ENCODE data around the gene PRKCG. TPM values are rescaled to one million over a fixed set of nuclear protein-coding genes. Genes with fewer than 3 reads are reported as not detected.

Gene PRKCG
- total RNA-seq, 2 experiments from 2014 or later = not detected

DNA sequence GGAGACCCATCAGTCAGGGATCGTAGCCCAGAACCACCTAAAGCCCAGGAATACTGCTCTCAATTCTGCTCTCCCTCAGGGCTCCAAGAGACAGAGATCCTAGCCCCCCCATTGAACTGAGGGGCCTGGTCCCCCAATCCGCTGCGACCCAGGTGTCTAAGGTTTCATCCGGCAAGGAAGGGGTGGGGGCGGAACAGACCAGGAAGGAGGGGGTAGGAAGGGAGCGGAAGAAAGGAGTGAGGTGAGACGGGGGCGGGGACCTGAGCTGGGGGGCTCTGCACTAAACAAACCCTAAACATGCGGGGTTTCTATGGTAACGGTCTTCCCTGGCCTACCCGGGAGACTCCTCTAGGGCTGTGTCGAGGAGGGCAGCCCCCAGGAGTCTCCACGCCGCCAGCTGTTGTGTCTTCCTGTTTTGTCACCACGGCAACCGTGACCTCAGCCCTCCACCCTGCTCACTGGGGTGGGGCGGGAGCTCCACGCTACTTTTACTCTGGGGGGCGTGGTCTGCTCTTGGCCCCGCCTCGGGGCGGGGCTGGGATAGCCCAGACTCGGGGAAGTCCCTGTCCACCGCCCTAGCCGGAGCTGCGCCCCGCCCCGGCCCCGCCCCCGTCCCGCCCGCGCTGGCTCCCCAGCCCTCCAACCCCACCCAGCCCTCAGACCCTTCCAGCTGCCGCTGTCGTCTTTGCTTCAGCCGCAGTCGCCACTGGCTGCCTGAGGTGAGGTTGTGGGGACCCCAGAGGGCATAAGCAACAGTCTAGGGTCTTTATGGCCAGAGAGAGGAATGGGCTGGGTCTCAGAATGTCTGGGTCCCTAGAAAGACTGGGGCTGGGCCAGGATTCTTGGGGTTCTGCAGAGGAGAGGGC is 14.5 kb upstream of the PRKCG start, which contains the start of gene MYADM:
Gene MYADM (plus strand): TSS at position 659 of the 866 bp plus-strand sequence. CDS start 5,647 bp downstream, outside the sequence.
- Histone ChIP-seq H3K27ac (ENCODE audit: low read depth, low read length, poor library complexity, severe bottlenecking) (no peak within 1 kb of the TSS), H3K4me2 (ENCODE audit: low read length) (peak within 1 kb of the TSS; percentile 79), H3K36me3 (ENCODE audit: insufficient read depth, low read length) (no peaks in the 10 kb centered on the region), H4K20me1 (ENCODE audit: insufficient read depth, low read length) (no peaks in the 10 kb centered on the region), H3K9me3 (ENCODE audit: low read length) (no peaks in the 10 kb centered on the region), H3K4me3 (ENCODE audit: low read depth, low read length, poor library complexity, severe bottlenecking) (peak within 1 kb of the TSS; percentile 66), H3K9me2 (ENCODE audit: insufficient read depth, low read length) (no peaks in the 10 kb centered on the region), H3K79me2 (ENCODE audit: insufficient read depth, low read depth, low read length) (no peaks in the 10 kb centered on the region), H3K4me1 (ENCODE audit: insufficient read depth, low read length, poor library complexity, severe bottlenecking) (peaks cover 22% of the 10 kb centered on the region), H2AFZ (ENCODE audit: low read length) (peak within 1 kb of the TSS; percentile 86)
- ChIA-PET POLR2A (no interaction called here), CTCF (ENCODE audit: unreplicated experiment) (no interaction called here)
- DNase-seq (ENCODE audit: low spot score) = peak; percentile 97
- TF ChIP-seq, protein P1, sequence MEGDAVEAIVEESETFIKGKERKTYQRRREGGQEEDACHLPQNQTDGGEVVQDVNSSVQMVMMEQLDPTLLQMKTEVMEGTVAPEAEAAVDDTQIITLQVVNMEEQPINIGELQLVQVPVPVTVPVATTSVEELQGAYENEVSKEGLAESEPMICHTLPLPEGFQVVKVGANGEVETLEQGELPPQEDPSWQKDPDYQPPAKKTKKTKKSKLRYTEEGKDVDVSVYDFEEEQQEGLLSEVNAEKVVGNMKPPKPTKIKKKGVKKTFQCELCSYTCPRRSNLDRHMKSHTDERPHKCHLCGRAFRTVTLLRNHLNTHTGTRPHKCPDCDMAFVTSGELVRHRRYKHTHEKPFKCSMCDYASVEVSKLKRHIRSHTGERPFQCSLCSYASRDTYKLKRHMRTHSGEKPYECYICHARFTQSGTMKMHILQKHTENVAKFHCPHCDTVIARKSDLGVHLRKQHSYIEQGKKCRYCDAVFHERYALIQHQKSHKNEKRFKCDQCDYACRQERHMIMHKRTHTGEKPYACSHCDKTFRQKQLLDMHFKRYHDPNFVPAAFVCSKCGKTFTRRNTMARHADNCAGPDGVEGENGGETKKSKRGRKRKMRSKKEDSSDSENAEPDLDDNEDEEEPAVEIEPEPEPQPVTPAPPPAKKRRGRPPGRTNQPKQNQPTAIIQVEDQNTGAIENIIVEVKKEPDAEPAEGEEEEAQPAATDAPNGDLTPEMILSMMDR (conservative IDR thresholded peaks at IDR 0.05; ENCODE audit: low read length) = no peak
- TF ChIP-seq EZH2phosphoT487 (IDR thresholded peaks at IDR 0.05; ENCODE audit: borderline replicate concordance, low read depth, low read length) = no peak
- intact Hi-C loops (cut with micrococcal nuclease; ENCODE audit: unreplicated experiment) = no loop called here
- no TSS peak for BruUV-seq (replicated peaks)

DNA sequence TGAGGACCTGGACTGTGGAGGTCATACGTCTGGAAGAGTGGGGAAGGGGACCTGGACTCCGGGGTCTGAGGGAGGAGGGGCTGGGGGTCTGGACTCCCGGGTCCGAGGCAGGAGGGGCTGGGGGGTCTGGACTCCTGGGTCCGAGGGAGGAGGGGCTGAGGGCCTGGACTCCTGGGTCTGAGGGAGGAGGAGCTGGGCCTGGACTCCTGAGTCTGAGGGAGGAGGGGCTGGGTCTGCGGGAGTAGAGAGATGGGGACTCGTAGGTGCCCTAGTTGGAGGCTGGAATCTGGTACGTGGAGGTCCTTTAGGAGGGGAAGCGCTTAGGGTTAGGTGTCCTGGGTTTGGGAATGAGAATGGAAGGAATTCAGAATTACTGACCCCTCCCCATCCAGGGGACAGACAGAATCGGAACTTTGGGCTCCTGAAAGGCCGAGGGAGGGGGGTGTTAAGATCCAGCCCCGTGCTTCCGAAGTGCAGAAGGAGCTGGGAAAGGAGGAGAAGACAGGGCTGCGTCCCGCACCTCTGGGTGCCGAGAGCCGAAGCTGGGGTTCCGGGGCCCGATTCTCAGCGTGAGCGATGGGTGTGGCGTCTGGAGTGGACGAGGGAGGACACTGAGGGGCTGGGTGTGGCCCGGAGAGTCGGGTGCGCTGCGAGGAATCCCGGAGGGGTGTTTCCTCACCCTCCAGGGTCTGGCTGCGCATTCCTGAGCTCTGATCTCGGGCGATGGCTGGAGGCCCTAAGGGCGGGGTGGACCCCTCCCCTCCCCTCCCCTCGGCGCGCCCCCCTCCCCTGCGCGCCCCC is 13.7 kb upstream of the PRKCG start:
- no peaks in the 10 kb centered on the region for H3K36me3 ChIP-seq (ENCODE audit: insufficient read depth, low read length)
- POLR2A ChIA-PET = no interaction called here
- BruUV-seq (replicated peaks) = no TSS peak
- peaks cover 22% of the 10 kb centered on the region for H3K4me1 ChIP-seq (ENCODE audit: insufficient read depth, low read length, poor library complexity, severe bottlenecking)
- peak overlapping the region; percentile 66 for H3K4me3 ChIP-seq (ENCODE audit: low read depth, low read length, poor library complexity, severe bottlenecking)
- TF ChIP-seq, protein P1 (conservative IDR thresholded peaks at IDR 0.05; ENCODE audit: low read length) = no peak
- no peak for TF ChIP-seq EZH2phosphoT487 (IDR thresholded peaks at IDR 0.05; ENCODE audit: borderline replicate concordance, low read depth, low read length)
- CTCF ChIA-PET (ENCODE audit: unreplicated experiment) = no interaction called here
- H3K9me3 ChIP-seq (ENCODE audit: low read length) = no peaks in the 10 kb centered on the region
- H3K79me2 ChIP-seq (ENCODE audit: insufficient read depth, low read depth, low read length) = no peaks in the 10 kb centered on the region
- intact Hi-C loops (cut with micrococcal nuclease; ENCODE audit: unreplicated experiment) = no loop called here
- H3K9me2 ChIP-seq (ENCODE audit: insufficient read depth, low read length) = no peaks in the 10 kb centered on the region
- DNase-seq (ENCODE audit: low spot score) = no peak
- peak overlapping the region; percentile 67 for H3K4me2 ChIP-seq (ENCODE audit: low read length)
- H3K27ac ChIP-seq (ENCODE audit: low read depth, low read length, poor library complexity, severe bottlenecking) = no peak overlapping the region
- no peaks in the 10 kb centered on the region for H4K20me1 ChIP-seq (ENCODE audit: insufficient read depth, low read length)
- H2AFZ ChIP-seq (ENCODE audit: low read length) = peak overlapping the region; percentile 60; the same call in 1 of the 2 replicates
